Jurkat, Clone E6-1 (cell line): ENCODE data around the gene AGAP1.

Source experiments
- DNase-seq: peaks from one replicate; pipeline ENCODE4 v3.0.0-alpha.2; 2011; ENCODE audit warnings: low read depth, low spot score
- H3K4me3 ChIP-seq: 2 replicates; pipeline ENCODE4 v1.5.1; 2011; ENCODE audit warnings: mild to moderate bottlenecking, low read length, control low read depth, moderate library complexity

AGAP1 gene

GRCh38 chr2:235611349-235611748 is 117.5 kb downstream of the AGAP1 start:
- no peak overlapping the region for H3K4me3 ChIP-seq
- no peak for DNase-seq

- no peak overlapping the region for H3K4me3 ChIP-seq
- DNase-seq, result no peak
These were observed 117.9 kb downstream of the AGAP1 start for GRCh38 chr2:235611756-235612155.

- no peak overlapping the region for H3K4me3 ChIP-seq
- no peak for DNase-seq
These were observed 118.5 kb downstream of the AGAP1 start for GRCh38 chr2:235612181-235612950.

DNA sequence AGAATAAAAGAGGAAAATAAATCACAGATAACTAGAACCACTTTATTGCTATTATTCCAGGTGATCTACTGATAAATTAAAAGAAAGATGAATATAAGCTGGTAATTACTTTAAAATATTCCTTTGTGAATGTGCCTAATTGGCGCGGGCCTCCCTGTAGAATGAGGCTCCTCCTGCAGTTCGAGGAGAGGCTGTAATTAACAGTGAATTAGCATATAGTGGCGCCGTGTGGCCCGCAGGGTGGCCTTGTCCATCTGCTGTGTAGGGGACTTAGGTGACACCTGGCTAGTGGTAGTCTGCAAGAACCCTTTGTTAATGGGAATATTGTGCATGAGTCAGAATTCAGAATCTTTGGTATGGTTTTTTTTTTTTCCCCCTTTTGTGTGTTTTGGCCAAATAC is 119.8 kb downstream of the AGAP1 start:
- no peak overlapping the region for H3K4me3 ChIP-seq
- no peak for DNase-seq

DNA sequence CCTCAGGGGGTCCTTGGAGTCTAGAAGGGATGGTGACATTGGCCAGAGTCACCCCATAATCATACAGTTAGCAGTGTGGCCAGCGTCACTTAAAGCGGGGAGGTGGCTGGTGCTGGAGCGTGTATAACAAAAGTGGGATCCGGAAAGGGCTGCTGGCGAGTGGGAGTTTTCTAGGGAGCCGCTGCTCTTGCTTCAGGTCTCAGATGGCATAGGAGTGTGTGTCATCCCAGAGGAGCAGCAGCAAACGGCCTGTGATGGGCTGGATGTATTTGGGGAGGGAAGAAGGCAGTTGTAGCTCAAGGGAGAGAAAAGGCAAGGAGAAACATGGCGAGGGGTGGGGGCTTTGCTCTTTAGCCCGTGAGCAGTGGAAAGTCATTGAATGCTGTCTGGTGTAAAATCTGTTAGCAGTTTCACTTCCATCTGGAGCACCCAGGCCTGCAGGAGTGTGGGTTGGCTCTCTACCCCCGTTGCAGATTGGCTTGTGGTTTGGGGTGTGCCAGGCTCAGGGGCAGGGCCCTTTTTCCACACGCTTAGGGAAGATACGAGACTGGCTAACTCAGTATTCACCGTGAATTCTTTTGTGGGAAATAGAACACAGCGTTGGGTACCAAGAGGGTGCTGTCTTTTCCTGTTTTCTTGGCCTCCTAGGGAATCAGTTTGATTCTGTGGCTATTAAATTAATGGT is 120.5 kb downstream of the AGAP1 start:
- DNase-seq, result no peak
- no peak overlapping the region for H3K4me3 ChIP-seq

DNA sequence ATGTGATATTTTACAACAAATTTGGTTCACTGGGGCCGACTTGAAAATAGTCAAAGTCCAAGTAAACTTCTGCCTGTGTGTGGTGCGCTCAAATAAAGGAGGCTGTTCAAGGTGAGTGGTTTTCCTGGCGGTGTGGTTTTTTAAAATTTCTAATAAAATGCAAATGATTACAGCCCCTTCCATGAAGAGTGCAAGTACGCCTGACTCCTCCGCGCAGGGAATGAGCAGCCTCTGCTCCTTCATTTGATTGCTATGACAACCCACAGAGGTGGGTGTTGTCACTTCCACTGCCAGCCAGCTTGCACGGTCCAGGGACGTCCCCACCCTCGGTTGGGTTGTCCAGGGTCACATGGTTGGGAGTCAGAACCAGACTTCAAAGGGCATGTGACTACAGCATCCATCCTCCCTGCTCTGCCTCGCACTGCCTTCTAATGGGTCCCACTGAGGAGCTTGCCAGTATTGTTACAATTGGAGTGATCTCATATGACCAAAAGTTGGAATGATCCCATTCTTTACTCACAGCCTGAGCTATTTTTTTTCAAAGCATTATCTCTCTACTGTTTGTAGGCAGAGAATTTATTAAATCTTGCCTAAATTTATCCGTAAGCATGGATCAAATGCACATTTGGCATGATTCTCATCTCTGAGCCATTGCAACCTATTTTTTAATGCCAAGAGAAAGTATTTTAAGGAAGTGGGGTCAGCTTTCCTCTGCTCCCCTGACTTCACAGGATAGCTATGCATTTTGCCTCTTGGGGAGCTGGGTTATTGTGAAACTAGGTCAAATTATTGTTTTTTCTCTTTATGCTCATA is 121.3 kb downstream of the AGAP1 start:
- no peak for DNase-seq
- H3K4me3 ChIP-seq, result no peak overlapping the region

DNA sequence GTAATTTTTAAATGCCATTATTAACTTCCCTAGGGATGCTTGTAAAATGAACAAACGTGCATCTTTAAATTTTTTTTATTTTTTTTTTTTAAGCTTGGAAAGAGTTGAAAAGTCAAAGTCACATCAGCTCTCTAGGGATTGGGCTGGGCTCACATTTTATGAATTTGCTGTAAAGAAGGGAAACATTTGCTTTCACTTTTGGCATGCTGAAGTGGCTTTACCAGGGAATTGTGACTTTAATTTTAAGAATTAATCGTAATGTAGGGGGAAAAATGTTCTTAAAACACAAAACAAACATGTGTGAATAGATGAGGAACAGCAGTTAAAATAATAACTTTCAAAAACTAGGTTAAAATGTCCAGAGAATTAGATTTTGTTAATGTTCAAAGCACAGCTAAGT is 123.0 kb downstream of the AGAP1 start:
- DNase-seq, result no peak

GRCh38 chr2:235618039-235618438 is 124.2 kb downstream of the AGAP1 start:
- DNase-seq, result no peak
- H3K4me3 ChIP-seq, result no peak overlapping the region

More for the DNA sequence above, 123.0 kb downstream of the AGAP1 start:
- no peak overlapping the region for H3K4me3 ChIP-seq

- H3K4me3 ChIP-seq, result no peak overlapping the region
- no peak for DNase-seq
These were observed 125.7 kb downstream of the AGAP1 start for GRCh38 chr2:235619544-235619943.

DNA sequence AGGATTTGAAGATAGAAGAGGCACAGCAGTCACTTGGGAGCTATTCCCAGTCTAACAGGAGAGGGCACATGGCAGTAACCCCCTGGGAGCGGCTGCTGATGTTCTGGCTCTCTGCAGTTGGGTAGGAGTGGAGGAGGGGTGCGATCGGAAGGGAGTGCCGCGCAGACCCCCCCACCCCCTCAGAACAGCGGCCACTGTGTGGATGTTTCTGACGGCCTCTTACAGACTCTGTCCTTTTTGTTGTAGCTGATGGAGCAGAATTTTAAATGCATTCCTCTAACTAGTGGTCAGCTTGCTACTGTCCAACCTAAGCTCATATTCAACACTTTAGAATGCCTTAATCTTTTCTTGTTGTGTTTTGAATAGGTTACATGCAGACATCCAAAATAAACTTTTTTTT is 127.9 kb downstream of the AGAP1 start:
- DNase-seq, result no peak
- no peak overlapping the region for H3K4me3 ChIP-seq

DNA sequence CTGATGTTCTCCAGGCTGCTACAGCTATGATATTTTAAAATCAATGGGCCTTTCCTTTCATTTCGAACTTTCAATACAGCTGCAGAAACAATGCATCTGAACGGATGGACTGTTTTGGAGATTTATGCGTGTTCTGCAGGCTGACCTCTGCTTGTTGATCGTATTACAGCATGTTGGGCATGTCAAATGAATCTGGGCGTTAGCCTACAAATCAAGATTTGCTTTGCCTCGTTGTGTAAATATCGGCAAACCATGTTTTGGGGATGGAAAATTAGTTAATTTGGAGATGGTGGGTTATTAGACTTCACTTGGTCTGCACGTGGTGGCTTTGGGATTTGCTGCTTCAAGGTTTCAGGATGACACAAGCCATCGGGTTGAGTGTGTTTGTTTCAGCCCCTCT is 129.3 kb downstream of the AGAP1 start:
- H3K4me3 ChIP-seq, result no peak overlapping the region
- no peak for DNase-seq

DNA sequence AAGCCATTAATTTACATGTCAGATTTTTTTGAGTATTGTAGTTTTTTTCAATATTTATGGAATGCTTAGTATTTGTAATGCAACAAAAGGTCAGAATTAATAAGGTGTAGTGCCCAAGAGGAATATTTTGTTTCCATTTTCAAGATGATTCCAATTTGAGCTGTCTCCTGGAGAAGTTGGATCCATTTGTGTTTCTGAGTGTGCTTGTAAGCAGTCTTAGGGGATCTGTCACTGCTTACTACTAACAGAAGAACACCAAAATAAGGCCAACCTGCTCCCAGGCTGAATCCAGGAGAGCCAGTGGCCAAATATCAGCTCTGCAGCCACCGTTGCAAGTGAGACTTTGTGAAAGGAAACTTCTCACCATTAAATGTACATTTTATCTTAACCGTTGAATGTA is 129.9 kb downstream of the AGAP1 start:
- DNase-seq, result no peak
- no peak overlapping the region for H3K4me3 ChIP-seq

DNA sequence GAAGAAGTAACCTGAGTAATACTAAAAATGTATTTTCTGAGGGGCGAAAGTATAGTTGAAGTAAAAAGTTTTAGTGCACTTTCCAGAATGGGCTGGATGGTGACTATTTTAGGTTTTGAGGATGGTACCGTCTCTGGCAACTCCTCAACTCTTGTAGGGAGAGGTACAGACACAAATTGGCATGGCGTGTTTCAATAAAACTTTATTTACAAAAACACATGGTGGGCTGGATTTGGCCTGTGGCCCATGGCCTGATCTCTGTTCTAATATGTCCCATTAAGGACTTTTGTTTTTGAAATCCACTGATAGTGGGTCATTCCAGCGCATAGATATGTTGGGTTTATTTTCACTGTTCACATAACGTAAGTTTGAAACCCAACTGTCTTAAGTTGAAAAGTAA is 132.8 kb downstream of the AGAP1 start:
- no peak for DNase-seq
- H3K4me3 ChIP-seq, result no peak overlapping the region

- no peak overlapping the region for H3K4me3 ChIP-seq
- DNase-seq, result no peak
These were observed 133.8 kb downstream of the AGAP1 start for GRCh38 chr2:235627682-235628081.

DNA sequence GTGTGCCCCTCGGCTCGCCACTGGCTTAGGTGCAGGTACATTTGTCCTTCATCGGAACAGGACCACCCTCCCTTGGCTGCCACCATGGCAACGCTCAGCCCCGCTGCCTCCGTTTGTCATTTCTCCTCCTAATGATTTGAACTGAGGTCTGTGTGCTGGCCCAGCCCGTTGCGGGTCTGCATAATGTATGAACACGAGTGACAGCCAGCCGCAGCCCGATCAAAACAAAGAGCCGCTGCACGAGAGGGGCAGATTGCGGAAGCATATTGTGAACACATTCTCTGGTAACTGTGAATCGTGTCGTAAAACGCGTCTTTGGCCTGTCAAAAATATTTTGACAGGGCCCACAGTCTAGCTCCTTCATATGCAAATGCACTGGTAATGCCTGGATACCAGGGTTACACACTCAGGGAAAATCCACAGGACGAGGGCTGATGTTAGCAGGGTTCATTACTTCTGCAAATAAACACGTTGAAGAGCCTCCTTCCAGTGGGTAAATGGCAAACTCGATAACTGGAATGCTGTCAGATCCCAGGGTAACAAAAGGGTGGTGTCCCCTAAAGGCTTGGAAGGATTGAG is 137.0 kb downstream of the AGAP1 start:
- no peak overlapping the region for H3K4me3 ChIP-seq
- DNase-seq, result no peak

DNA sequence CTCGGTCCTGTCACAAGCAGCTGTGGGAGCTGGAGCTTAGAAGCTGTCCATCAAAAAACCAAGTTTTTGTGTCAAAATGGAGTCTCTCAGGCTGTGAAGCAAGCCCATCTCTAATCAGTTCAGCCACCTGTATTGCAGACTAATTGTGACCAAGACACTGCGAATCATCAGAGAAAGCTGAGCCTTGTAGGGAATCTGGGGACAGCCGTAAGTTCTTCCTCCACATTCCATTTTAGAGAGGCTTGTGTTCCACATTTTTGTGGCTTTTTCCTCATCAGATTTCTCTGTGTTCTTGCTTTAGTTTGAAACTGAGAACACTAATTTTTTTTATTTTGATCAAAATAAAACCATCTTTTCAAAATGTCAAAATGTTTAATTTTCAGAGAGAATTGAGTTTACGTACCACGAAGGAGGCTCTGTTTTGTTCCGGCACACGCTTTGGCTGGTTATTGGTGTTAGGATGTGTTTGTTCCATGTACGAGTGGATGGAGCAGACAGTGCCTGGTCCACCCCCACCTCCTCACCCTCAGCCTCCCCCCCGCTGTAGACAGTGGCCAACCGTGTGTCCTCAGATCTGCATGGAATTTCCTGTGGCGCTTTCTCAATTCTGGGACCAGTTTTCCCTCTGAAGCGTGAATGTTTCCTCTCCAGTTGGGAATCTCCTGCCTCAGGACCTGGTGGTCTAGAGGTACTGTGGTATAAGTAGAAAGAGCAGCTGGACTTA is 140.8 kb downstream of the AGAP1 start:
- DNase-seq, result no peak
- no peak overlapping the region for H3K4me3 ChIP-seq

- DNase-seq, result no peak
- no peak overlapping the region for H3K4me3 ChIP-seq
These were observed 142.7 kb downstream of the AGAP1 start for GRCh38 chr2:235636546-235636945.

DNA sequence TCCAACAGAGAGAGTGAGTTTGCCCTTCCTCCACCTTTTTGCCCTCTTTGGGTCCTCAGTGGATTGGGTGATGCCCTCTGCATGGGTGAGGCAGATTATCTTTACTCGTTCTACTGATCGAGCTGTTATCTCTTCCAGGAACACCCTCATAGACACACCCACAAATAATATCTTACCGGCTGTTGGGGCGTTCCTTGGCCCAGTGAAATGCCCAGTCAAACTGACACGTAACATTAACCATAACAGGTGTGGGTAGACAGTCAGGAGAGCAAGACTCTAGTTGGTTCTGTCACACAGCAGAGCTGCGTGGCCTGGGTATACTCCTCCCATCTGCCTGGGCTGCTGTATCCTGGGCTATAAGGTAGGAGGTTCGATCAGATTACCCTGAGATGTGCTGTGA is 144.1 kb downstream of the AGAP1 start:
- no peak for DNase-seq
- no peak overlapping the region for H3K4me3 ChIP-seq
